K562 (cell line): ENCODE data around the gene MAP4K4. TPM values are rescaled to one million over a fixed set of nuclear protein-coding genes. Genes with fewer than 3 reads are reported as not detected.

Source experiments
- HOXB6 ChIP-seq: fragments of 250-450 bp; sonication (Bioruptor Pico); IDR thresholded peaks from 2 replicates; pipeline ENCODE4 v1.5.1; 2022; ENCODE audit warnings: mild to moderate bottlenecking, borderline replicate concordance
- PHF8 ChIP-seq: fragments of 200-600 bp; sonication (generic); IDR thresholded peaks from 2 replicates; pipeline ENCODE4 v1.6.1; 2012; ENCODE audit warnings: mixed run types, mild to moderate bottlenecking, inconsistent platforms, low read length, moderate library complexity, borderline replicate concordance
- RBM22 ChIP-seq: fragments of 200-400 bp; formaldehyde crosslinking; IDR thresholded peaks from 2 replicates; pipeline ENCODE4 v1.6.1; 2018; ENCODE audit warnings: low read length, low read depth; ENCODE audit not compliant: poor library complexity, severe bottlenecking
- RFX7 ChIP-seq: fragments of 250-450 bp; sonication (Bioruptor Pico); IDR thresholded peaks from 2 replicates; pipeline ENCODE4 v1.5.1; 2021; ENCODE audit warnings: mild to moderate bottlenecking
- RREB1 ChIP-seq: fragments of 250-450 bp; sonication (Bioruptor Pico); IDR thresholded peaks from 2 replicates; pipeline ENCODE4 v1.4.0; 2020
- SIN3B ChIP-seq: fragments of 450-650 bp; IDR thresholded peaks from 2 replicates; pipeline ENCODE4 v1.6.1; 2017; ENCODE audit warnings: low read depth, mild to moderate bottlenecking, moderate library complexity
- SREBF1 ChIP-seq: fragments of 150-350 bp; IDR thresholded peaks from 2 replicates; pipeline ENCODE4 v1.6.1; 2014; ENCODE audit warnings: antibody characterized with exemption, low read depth, low read length, borderline replicate concordance
- SRSF1 ChIP-seq: fragments of 200-400 bp; formaldehyde crosslinking; IDR thresholded peaks from 2 replicates; pipeline ENCODE4 v1.6.1; 2017; ENCODE audit warnings: mild to moderate bottlenecking, low read depth, low read length, moderate library complexity
- ZBTB5 ChIP-seq: fragments of 450-650 bp; IDR thresholded peaks from 2 replicates; pipeline ENCODE4 v1.6.1; 2017; ENCODE audit warnings: antibody characterized with exemption
- ZBTB9 ChIP-seq: fragments of 450-650 bp; formaldehyde crosslinking; IDR thresholded peaks from 2 replicates; pipeline ENCODE4 v1.4.0; 2020; ENCODE audit warnings: mild to moderate bottlenecking, moderate library complexity
- ZNF592 ChIP-seq: fragments of 450-650 bp; IDR thresholded peaks from 2 replicates; pipeline ENCODE4 v1.6.1; 2017; ENCODE audit warnings: antibody characterized with exemption, mild to moderate bottlenecking
- ZNF76 ChIP-seq: fragments of 250-450 bp; sonication (Bioruptor Pico); IDR thresholded peaks from 2 replicates; pipeline ENCODE4 v1.4.0; 2020; ENCODE audit warnings: mild to moderate bottlenecking, moderate library complexity, borderline replicate concordance
- polyA plus RNA-seq, 8 experiments: library from polyadenylated mRNA; depleted of rRNA in 4 of 8; stranded (reverse) in 5 of 8; unstranded in 3 of 8; fragments of >200 nt; fragmentation: Nextera tagmentation in 2 of 8; fragmentation: Illumina TruSeq in 1 of 8; extraction: Ambion mirVana in 2 of 8; extraction: Trizol in 1 of 8; gene quantifications; 2 replicates each; pipeline versions ENCODE4 v1.2.1 to v1.2.3, GENCODE V29; 2011 to 2014; ENCODE audit warnings: inconsistent platforms in 1 of 8, missing spikeins in 1 of 8
- total RNA-seq, 7 experiments: library from RNA; depleted of rRNA in 6 of 7; stranded (reverse); fragments of >200 nt in 6 of 7; fragmentation: Illumina TruSeq in 2 of 7; extraction: Trizol in 2 of 7; gene quantifications; 2 replicates each; pipeline versions ENCODE4 v1.2.1 to v1.2.3, GENCODE V29; 2011 to 2021; ENCODE audit warnings: low replicate concordance in 1 of 7

Gene MAP4K4
- total and polyA plus RNA-seq, 9 of the 15 experiments (the other 6 are each of a cell fraction or from before 2014, with no cell fraction given): 7.6 to 76.4 (median 50.6) TPM

- TF ChIP-seq SRSF1 (no peak), RBM22 (peak; percentile 79), HOXB6 (no peak), SIN3B (no peak), PHF8 (peak; percentile 75; the same call in 1 of the 2 replicates), RFX7 (CRISPR knock-in tag) (no peak), ZNF76 (CRISPR knock-in tag) (0 out of 2 replicates have a peak, but pooled peaks have one; percentile 63), SREBF1 (no peak), RREB1 (peak; percentile 45; the same call in 1 of the 2 replicates), ZNF592 (peak; percentile 80), ZBTB5 (no peak), ZBTB9 (CRISPR knock-in tag) (peak; percentile 38; the same call in 1 of the 2 replicates)
These were observed at the start of gene MAP4K4 (continued) for GRCh38 chr2:101697124-101698013.
